Measurements from ENCODE around the gene CD320. TPM values are rescaled to one million over a fixed set of nuclear protein-coding genes. Genes with fewer than 3 reads are reported as not detected.

CD320 gene
- polyA plus RNA-seq, 1 donor (not counting 4 experiments of a cell fraction or from before 2014, with no cell fraction given) = 14.1 TPM

GRCh38 chr19:8323781-8324185 lies 15.6 kb upstream of the CD320 start:
- dilution Hi-C loops (cut with MboI; ENCODE audit: extremely low pct_ligation_motif_present, low sequenced_read_pairs) = no loop called here
- no peaks in the 10 kb centered on the region for H3K9me1 ChIP-seq (ENCODE audit: control insufficient read depth, extremely low read depth, insufficient read depth, low read length)
- peaks cover 7 to 17% of the 10 kb centered on the region in 2 experiments for H3K36me3 ChIP-seq (ENCODE audit: control insufficient read depth in 2 of 2, extremely low read depth in 1 of 2, insufficient read depth in 2 of 2, low read length in 2 of 2)
- H3K4me3 ChIP-seq (ENCODE audit: control insufficient read depth in 2 of 3, extremely low read depth in 1 of 3, insufficient read depth in 2 of 3, low read depth in 1 of 3, low read length in 3 of 3) = no peak overlapping the region
- H4K20me1 ChIP-seq (ENCODE audit: control insufficient read depth, extremely low read depth, insufficient read depth, low read length) = peaks cover 10% of the 10 kb centered on the region
- H3K79me2 ChIP-seq (ENCODE audit: control insufficient read depth, insufficient read depth, low read length) = peaks cover 39% of the 10 kb centered on the region
- peaks cover 16% of the 10 kb centered on the region for H3K4me1 ChIP-seq (ENCODE audit: control insufficient read depth, extremely low read depth, insufficient read depth, low read length)
- no peaks in the 10 kb centered on the region for H3K9me3 ChIP-seq (ENCODE audit: control insufficient read depth, low read depth, low read length)
- H2AFZ ChIP-seq (ENCODE audit: control insufficient read depth, low read length) = no peak overlapping the region
- no peak for DNase-seq (ENCODE audit: low read depth, low spot score)
- no peak for TF ChIP-seq EZH2 (IDR thresholded peaks at IDR 0.05; ENCODE audit: low read length)
- no peak for TF ChIP-seq CTCF (optimal IDR thresholded peaks at IDR 0.05 in 1 of 3, IDR thresholded peaks at IDR 0.05 in 1 of 3, conservative IDR thresholded peaks at IDR 0.05 in 1 of 3; ENCODE audit: extremely low read depth in 1 of 3, insufficient read depth in 2 of 3, low read length in 3 of 3)
- no peaks in the 10 kb centered on the region for H3K27me3 ChIP-seq (ENCODE audit: control insufficient read depth, extremely low read depth, insufficient read depth, low read length)
- no peak overlapping the region for H3K27ac ChIP-seq (ENCODE audit: control insufficient read depth, insufficient read depth, low read length)
- no peak overlapping the region for H3K9ac ChIP-seq (ENCODE audit: control insufficient read depth, extremely low read depth, insufficient read depth, low read length)
- H3K4me2 ChIP-seq (ENCODE audit: control insufficient read depth, extremely low read depth, insufficient read depth, low read depth, low read length) = no peak overlapping the region
- no peak for FAIRE-seq

- DNase-seq (ENCODE audit: low read depth, low spot score) (no peak), FAIRE-seq (no peak)
- Histone ChIP-seq H3K4me1 (ENCODE audit: control insufficient read depth, extremely low read depth, insufficient read depth, low read length) (peaks cover 16% of the 10 kb centered on the region), H4K20me1 (ENCODE audit: control insufficient read depth, extremely low read depth, insufficient read depth, low read length) (peaks cover 10% of the 10 kb centered on the region), H3K9ac (ENCODE audit: control insufficient read depth, extremely low read depth, insufficient read depth, low read length) (peak overlapping the region; percentile 99), H3K4me3 (ENCODE audit: control insufficient read depth in 2 of 3, extremely low read depth in 1 of 3, insufficient read depth in 2 of 3, low read depth in 1 of 3, low read length in 3 of 3) (peak overlapping the region; percentile 83 to 97 (median 90)), H3K4me2 (ENCODE audit: control insufficient read depth, extremely low read depth, insufficient read depth, low read depth, low read length) (peak overlapping the region; percentile 87), H3K27me3 (ENCODE audit: control insufficient read depth, extremely low read depth, insufficient read depth, low read length) (no peaks in the 10 kb centered on the region), H3K27ac (ENCODE audit: control insufficient read depth, insufficient read depth, low read length) (peak overlapping the region; percentile 84), H2AFZ (ENCODE audit: control insufficient read depth, low read length) (no peak overlapping the region), H3K36me3 (ENCODE audit: control insufficient read depth in 2 of 2, extremely low read depth in 1 of 2, insufficient read depth in 2 of 2, low read length in 2 of 2) (peaks cover 7 to 17% of the 10 kb centered on the region in 2 experiments), H3K9me1 (ENCODE audit: control insufficient read depth, extremely low read depth, insufficient read depth, low read length) (no peaks in the 10 kb centered on the region), H3K79me2 (ENCODE audit: control insufficient read depth, insufficient read depth, low read length) (peaks cover 39% of the 10 kb centered on the region), H3K9me3 (ENCODE audit: control insufficient read depth, low read depth, low read length) (no peaks in the 10 kb centered on the region)
- dilution Hi-C loops (cut with MboI; ENCODE audit: extremely low pct_ligation_motif_present, low sequenced_read_pairs) = no loop called here
- no peak for TF ChIP-seq CTCF (optimal IDR thresholded peaks at IDR 0.05 in 1 of 3, IDR thresholded peaks at IDR 0.05 in 1 of 3, conservative IDR thresholded peaks at IDR 0.05 in 1 of 3; ENCODE audit: extremely low read depth in 1 of 3, insufficient read depth in 2 of 3, low read length in 3 of 3)
- TF ChIP-seq EZH2 (IDR thresholded peaks at IDR 0.05; ENCODE audit: low read length) = no peak
Measured at GRCh38 chr19:8322638-8322997, 14.5 kb upstream of the CD320 start.

Measured in keratinocyte (primary cell).